ENCODE results near the gene SDHA. TPM values are rescaled to one million over a fixed set of nuclear protein-coding genes. Genes with fewer than 3 reads are reported as not detected.

The SDHA gene
- 53.6 TPM for total RNA-seq

DNA sequence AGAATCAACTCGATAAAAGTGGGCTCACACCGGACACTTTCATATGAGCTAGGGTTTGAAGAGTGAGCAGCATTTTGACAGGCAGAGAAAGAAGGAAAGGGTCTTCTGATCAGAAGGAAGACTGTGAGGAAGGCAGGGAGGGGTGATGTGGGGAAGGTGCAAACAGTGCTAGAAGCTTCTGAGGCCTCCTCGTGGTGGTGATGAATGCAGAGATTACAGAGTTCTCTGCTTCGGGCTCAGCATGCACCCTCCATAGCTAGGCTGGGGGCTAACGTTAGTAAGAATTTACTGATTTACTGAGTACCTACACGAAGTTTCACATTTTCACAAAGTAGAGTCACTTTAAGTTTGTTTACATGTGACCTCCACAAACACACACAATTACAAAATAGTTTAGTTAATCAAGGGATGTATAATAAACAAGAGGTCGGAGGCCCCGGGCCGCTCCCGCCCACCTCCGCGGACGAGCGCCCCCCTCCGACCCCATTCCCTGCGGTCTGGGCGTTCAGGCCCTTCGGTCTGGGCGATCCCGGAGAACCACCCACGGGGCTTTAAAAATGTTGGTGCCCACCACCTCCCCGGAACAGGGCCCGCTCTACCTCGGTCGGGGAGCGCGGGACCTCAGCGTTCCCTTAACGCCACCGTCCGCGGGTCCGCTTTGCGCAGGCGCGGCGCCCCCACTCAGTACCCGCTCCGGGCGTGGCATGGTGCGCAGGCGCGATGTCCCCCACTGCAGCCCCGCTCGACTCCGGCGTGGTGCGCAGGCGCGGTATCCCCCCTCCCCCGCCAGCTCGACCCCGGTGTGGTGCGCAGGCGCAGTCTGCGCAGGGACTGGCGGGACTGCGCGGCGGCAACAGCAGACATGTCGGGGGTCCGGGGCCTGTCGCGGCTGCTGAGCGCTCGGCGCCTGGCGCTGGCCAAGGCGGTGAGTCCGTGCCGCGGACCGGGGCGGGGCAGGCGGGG, at the start of gene SDHA, which contains the start of gene CCDC127:
Gene SDHA, plus strand, starts transcription at position 827 of the 963 bp plus-strand sequence. Its CDS starts 36 bp downstream, at position 863.
Gene CCDC127, minus strand, starts transcription at position 660 of the 963 bp plus-strand sequence. CDS start 1,304 bp downstream, outside the sequence.
- peak; percentile 93 for ATAC-seq

DNA sequence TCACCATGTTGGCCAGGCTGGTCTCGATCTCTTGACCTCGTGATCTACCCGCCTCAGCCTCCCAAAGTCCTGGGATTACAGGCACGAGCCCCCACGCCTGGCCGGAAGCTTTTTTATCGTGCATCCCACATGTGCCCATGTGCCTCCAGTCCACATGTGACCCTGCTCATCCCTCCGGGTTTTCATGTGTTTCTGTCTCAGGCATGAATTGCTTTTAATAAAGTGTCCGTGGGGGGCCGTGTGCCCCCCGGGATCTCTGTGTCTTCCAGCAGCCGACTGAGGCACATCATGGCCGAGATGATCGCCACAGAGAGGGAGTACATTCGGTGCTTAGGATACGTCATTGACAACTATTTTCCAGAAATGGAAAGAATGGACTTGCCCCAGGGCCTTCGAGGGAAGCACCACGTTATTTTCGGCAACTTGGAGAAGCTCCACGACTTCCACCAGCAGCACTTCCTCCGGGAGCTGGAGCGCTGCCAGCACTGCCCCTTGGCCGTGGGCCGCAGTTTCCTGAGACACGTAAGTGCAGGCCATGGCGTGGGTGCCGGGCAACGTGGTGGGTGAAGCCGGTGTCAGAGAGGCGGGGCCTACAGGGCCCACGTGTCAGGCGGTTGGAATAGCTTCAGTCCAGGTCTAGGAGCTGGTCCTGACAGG, 48.9 kb upstream of the SDHA start:
- ATAC-seq = peak; percentile 65

DNA sequence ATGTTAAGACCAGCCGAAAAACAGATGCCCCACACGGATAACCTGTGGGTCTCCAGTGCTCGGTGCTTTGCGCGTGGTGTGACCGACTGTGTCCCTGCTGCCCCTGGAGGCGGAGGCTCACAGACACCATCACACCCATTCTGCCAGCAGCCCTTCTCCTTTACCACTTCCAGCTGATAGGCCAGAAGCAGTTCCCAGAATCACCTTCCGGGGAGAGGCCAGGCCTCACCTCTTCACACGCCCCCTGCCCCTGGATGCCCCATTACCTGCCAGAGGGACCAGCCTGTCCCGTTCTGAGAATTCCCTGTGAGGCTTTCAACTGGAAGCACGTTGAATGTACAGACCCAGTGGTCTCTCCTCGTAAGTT, 48.4 kb upstream of the SDHA start:
- no peak for ATAC-seq

DNA sequence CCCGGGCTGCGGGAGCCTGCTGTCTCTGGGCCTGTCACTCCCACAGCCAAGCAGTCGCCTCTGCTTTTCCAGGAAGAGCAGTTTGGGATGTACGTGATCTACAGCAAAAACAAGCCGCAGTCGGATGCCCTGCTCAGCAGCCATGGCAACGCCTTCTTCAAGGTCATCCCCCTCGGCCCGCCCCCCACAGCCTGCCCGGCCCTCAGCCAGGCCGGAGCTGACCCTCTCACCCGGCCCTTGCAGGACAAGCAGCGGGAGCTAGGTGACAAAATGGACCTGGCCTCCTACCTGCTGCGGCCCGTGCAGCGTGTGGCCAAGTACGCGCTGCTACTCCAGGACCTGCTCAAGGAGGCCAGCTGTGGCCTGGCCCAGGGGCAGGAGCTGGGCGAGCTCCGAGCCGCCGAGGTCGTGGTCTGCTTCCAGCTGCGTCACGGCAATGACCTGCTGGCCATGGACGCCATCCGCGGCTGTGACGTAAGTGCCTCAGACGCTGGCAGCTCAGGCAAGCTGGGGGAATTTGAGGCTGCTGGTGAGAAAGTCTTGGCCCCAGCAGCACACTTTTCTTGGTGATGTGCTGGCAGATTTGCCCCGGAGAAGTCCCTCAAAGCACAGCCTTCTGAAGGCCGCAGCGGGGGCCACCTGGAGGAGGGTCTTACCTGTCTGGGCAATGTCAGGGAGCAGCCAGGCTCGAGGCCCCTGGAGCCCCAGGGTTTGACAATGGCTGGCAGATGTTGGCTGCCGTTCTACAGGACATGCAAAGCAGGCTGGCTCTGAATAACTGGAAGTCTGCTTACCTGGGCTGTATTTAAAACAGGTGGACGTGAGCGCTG, 46.9 kb upstream of the SDHA start:
- ATAC-seq = no peak

DNA sequence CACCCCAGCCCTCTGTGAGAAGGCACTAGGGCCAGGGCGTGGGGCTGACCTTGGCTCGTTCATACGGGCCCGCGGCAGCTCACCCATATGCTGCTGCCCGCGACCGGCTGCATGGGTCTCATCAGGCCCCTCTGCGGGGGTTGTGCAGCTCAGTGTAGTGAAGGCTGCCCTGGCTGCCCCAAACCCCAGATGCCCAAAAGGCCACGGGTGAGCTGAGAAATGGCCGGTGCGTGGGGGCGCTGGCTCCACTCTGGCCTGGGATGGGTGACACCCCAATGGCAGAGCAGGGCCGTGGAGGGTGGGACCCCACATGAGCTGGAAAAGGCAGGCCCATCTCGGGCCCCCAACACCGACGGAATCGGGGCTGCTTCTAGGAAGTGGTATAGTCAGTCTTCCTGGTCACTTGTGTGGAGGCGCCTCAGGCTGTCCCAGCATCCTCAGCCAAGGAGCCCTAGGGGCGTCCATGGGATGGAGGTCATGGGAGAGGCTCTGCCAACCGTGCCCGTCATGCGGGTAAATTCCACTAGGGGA, 46.3 kb upstream of the SDHA start:
- no peak for ATAC-seq

DNA sequence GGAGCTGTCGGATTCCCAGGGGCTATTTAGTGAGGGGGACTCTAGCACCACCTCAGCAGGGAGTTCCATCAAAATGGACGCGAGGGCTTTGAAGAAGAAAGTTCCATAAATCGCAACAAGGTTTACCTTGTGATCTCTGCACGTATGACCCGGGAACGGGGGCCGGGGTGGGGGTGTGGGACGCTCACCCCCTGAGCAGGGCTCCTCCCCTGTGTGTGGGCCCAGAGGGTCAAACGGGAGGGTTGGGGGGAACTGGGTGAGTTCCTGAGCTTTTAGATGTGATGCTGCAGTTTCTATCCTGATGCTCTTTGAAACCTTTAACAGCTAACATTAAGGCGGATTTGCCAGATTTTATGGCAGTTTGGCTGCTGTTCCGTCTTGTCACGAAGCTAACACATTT, 45.7 kb upstream of the SDHA start:
- ATAC-seq = no peak

DNA sequence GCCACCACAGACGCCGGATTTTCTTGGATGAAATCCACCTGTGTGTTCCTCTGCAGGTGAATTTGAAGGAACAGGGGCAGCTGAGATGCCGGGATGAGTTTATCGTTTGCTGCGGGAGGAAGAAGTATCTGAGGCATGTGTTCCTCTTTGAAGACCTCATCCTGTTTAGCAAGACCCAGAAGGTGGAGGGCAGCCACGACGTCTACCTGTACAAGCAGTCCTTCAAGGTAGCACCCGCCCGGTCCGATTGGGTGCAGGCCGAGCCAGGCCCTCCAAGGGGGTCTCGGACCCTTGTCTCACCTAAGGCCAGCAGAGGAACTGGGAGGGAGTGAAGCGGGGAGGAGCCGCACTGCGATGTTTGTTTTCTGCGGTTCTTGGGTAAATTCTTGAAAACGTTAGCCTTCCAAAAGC, 45.3 kb upstream of the SDHA start:
- ATAC-seq = no peak

DNA sequence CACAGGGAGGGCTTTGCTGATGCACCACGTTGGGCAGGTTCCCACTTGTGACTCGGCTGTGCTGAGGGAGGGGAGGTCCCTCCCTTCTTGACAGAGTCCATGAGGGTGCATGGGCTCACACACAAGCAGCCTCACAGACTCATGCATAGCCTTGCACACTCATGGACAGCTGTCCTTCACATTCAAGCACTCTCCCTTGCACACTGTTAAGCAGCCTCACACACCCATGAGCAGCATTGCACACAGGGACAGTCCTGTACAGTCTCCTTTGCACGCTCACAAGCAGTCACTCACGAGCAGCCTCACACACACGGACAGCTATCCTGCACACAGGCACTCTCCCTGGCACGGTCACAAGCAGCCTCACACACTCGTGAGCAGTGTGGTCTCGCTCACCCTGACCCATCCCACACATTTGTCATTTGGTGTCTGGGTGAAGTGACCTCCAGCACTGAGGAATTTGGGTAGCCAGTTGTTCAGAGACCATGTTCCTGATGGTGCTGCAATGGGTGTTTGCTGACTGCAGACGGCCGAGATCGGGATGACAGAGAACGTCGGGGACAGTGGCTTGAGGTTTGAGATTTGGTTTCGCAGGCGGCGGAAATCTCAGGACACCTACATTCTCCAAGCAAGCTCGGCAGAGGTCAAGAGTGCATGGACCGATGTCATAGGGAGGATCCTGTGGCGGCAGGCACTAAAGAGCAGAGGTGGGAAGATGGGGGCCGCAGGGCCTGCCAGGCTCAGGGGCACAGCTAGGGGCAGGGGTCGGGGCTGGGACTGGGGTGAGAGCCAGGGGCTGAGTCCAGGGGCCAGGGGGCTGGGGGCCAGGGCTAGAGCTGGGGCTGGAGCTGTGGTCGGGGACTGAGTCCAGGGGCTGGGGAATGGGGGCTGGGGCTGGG, 44.5 kb upstream of the SDHA start:
- ATAC-seq = no peak

DNA sequence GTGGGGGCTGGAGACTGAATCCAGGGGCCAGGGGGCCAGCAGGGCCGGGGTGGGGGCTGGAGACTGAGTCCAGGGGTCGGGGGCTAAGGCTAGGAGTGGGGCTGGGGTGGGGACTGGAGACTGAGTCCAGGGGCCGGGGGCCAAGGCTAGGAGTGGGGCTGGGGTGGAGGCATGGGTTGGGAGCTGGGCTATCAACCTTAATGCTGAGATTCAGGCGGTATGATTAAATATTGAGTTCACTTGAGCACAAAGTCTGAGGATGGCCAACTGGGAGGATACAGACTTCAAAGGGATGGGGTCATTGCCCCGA, 43.9 kb upstream of the SDHA start:
- ATAC-seq = no peak

DNA sequence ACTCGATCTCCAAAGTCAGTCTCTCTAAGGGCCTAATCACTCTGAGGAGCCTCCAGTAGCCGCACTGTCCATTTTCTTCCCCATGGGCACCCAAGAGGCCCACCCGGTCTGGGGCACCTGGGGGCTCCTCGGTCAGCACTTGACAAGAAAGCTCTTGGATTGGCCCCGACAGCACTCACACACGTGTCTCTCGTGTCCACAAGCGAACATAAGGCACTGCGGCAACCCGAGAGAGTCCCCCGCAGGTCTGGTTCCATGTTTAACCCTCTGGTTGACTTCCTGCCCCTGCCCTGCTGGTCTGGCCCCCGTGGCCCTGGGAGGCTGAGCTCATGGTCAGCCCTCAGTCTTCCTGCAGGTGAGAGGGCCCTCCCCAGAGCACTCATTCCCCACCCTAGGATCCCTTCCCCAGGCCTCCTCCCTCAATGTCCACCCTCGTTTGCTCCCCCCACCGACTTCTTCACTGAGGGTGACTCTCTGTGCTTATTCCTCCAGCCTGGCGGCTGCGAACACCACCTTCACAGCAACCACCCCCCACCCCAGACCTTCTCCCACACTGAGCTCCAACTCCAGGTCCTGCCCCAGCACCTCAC, 43.1 kb upstream of the SDHA start:
- ATAC-seq = no peak

DNA sequence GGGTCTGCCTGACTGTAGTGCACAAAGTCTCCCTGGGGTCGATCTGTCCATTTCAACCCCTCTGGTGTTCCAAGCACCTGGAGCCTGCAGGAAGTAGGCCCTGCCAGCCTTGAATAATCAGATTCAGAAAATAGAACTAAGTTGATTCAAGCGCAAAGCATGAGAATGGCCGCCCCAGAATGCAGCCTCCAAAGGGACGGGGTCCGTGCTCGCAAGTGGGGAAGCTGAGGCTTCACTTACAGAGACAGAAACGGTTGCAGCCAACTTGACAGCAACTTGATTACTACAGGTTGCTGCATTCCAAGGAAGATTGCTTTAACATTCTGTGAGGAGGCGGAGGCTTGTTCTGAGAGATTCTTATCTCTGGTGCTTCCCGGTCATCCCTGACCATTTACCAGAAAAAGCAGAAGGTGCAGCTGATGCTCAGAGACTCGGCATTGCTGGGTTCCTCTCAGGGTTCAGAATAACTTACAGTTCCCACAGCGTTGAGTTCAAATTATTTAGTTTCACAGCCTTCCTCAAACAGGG, 41.8 kb upstream of the SDHA start:
- no peak for ATAC-seq

DNA sequence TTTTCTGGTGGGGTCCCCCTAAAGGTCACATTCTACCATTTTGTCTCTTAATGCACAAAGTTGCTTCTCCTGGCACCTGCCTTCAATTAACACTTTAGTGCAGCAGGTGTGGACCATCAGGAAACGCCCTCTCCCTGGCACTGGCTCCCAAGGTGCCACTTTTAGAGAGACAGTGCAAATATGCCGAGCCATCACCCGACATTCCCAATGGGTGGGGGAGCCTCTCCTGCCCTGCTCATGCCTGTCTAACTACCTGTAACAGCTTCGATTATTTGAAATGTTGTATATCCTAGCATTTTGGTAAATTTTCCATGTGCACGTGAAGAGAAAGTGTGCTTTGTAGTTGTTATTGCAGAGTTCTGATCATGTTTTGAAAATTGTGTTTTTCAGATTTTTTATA, 40.0 kb upstream of the SDHA start:
- no peak for ATAC-seq

DNA sequence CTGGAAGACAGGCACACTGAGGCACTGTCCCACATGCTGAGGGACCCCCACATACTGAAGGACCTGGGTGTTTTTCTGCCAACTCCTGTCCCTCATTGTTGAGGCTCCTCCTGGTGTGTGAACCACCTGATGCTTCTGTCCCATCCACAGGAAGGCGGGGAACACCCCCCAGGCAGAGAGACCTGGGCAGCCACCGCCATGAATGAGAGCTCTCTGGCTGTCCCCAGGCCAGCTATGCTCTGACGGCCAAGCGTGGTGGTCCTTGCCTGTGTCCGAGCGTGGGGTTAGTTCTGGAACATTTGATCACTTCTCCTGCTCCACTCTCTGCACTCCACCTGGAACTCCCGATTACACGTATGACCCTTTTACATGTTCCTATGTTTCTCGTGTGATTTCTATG, 38.7 kb upstream of the SDHA start:
- ATAC-seq = no peak

DNA sequence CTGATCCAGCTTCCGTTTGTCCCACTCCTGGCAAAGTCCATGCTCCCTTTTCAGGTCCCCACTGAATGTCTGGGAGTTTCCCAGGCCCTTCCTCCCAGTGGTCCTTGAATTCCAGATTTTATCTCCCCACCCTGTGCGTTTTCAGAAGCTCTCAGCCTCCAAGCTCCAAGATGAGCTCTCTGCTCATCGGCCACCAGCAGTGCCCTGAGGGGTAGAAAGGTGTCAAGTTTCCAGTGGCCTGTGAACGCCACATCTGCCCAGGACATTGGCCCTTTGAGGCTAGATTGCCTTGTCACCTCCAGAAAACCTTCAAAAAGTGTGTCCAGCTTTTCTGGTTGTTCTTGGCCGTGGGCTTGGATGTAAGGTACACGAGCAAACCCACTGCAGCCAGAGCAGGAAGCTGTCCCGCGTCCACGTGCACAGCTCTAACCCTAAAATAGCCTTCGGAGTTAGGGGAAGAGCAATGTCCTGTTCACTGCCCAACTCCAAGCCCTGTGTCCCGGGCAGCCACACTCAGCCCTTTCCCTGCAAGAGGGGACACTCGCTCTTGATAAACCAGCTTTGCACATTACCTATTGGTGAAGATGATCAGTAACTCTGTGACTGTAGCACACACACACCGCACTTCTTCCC, 37.7 kb upstream of the SDHA start:
- no peak for ATAC-seq

DNA sequence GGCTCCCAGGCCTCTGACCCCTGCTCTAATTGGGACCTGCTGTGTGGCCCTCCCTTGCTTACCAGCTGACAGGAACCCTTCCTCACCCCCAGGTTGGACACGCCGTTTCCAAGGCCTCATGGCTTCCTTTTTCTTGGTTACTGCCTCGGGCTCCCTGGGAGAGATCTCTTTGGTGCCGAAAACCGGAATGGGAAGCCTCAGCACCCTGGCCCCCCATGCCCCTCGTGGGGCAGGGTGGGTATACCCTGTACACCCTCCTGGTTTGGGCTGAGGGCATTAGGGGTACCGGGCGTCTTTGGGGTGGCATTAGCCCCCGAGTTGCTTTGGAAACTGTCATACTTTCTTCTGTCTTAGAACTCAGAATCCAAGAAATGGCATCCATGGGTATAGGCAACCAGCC, 37.0 kb upstream of the SDHA start:
- no peak for ATAC-seq

DNA sequence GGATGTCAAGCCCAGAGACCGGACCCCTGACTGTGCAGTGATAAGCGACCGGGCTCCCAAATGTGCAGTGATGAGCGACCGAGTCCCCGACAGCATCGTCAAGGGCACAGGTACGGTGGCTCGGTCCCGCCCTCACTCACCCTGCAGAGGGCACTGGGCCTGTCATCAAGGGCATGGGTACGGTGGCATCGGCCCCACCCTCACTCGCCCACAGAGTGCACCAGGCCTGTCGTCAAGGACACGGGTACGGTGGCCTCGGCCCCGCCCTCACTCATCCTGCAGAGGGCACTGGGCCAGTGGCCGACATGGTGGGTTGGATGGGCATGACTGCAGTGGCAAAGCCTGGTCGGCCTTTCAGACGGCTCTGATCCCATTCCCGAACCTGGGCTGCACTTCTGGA, 36.6 kb upstream of the SDHA start:
- no peak for ATAC-seq

DNA sequence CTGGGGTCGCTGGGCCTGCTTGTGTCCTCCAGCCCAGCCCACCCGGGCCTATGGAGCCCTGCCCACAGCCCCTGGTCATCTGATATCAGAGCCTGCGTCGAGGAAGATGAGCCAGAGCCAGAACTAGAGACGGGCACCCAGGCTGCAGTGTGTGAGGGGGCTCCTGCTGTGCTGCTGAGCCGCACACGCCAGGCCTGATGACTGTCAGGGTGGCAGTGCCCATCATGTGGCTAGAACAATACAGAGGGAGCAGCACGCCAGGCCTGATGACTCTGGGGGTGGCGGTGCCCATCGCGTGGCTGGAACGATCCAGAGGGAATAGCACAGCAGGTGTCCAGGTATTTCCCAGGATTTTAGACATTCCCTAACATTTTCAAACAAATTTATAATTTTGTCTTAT, 36.0 kb upstream of the SDHA start:
- ATAC-seq = no peak

DNA sequence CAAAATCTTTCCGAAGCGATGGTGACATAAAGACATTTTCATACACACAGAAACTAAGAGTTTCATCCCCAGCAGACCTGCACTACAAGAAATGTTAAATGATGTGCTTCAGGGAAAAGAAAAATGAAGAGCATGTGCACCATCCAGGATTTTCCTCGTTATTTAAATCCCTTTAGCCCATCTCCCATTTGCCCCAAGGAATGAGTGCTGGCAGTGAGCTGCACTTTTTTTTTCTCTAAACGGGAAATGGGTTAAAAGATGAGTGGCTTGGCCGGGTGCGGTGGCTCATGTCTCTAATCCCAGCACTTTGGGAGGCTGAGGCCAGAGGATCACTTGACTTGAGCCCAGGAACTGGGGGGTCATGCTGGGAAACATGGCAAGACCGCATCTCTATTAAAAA, 33.6 kb upstream of the SDHA start:
- no peak for ATAC-seq

DNA sequence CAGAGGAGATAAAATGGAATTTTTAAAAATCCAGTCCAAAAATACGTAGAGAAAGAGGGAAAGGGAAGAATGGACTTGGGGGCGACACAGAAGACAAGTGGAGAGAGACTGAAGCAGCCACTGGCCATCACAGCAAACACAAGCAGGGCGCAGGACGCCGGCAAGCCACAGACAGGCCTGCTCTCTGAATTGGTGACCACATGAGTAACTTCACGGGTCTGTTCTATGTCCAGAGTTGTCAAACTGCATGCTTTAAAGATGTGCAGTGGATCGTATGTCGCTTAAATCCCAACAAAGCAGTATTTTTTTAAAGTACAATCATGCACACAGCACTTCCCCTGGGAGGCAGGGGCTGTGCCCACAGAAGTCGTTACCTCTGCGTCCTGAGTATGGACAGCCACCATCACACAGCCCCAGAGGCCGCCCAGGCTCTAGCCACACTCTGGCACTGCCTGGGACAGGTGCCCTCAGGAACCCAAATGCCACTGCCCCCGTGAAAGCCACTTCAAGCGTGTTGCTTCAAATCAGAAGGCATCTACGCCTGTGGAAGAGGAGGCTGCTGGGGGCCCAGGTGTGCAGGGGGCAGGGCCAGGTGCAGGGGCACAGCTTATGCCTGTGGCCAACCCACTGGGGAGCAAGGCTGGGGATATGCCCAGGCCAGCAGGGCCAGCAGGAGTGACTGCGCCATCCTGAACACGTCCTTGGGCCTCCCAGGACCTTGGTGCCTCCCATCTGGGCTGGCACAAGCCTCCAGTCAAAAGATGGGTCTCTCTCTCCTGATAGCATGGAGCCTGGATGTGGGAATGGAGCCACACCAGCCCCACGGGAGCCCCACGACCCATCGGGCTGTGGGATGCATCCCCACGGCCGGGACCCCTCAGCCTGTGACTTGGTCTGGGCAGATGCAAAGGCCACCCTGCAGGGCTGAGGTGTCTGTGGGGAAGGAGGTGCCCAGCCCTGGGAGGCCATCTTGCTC, 32.7 kb upstream of the SDHA start:
- no peak for ATAC-seq
